Measurements from ENCODE around the gene NINJ2.

NINJ2 gene

GRCh38 chr12:694734-695503, 31.7 kb upstream of the NINJ2 start:
- Histone ChIP-seq H3K36me3 (ENCODE audit: control insufficient read depth in 1 of 2, insufficient read depth in 2 of 2, low read length in 2 of 2) (no peaks in the 10 kb centered on the region), H3K4me1 (ENCODE audit: control insufficient read depth in 1 of 2, insufficient read depth in 2 of 2, low read length in 2 of 2) (no peaks in the 10 kb centered on the region), H3K9ac (ENCODE audit: low read depth in 1 of 2, low read length in 2 of 2) (no peak overlapping the region), H3K4me3 (ENCODE audit: low read depth in 1 of 2, low read length in 2 of 2) (no peak overlapping the region), H3K27me3 (ENCODE audit: control insufficient read depth in 1 of 2, insufficient read depth in 2 of 2, low read length in 2 of 2) (no peaks in the 10 kb centered on the region), H3K9me3 (ENCODE audit: control insufficient read depth in 1 of 2, low read length in 2 of 2) (peaks cover 5 to 14% of the 10 kb centered on the region in 2 donors), H3K27ac (ENCODE audit: low read depth, low read length) (no peak overlapping the region)

GRCh38 chr12:693934-694533, 30.8 kb upstream of the NINJ2 start:
- no peak overlapping the region for H3K9ac ChIP-seq (ENCODE audit: low read depth in 1 of 2, low read length in 2 of 2)
- no peaks in the 10 kb centered on the region for H3K4me1 ChIP-seq (ENCODE audit: control insufficient read depth in 1 of 2, insufficient read depth in 2 of 2, low read length in 2 of 2)
- H3K27me3 ChIP-seq (ENCODE audit: control insufficient read depth in 1 of 2, insufficient read depth in 2 of 2, low read length in 2 of 2) = no peaks in the 10 kb centered on the region
- H3K36me3 ChIP-seq (ENCODE audit: control insufficient read depth in 1 of 2, insufficient read depth in 2 of 2, low read length in 2 of 2) = no peaks in the 10 kb centered on the region
- peaks cover 5 to 14% of the 10 kb centered on the region in 2 donors for H3K9me3 ChIP-seq (ENCODE audit: control insufficient read depth in 1 of 2, low read length in 2 of 2)
- no peak overlapping the region for H3K4me3 ChIP-seq (ENCODE audit: low read depth in 1 of 2, low read length in 2 of 2)
- H3K27ac ChIP-seq (ENCODE audit: low read depth, low read length) = no peak overlapping the region

GRCh38 chr12:692274-692673, 29.0 kb upstream of the NINJ2 start:
- H3K36me3 ChIP-seq (ENCODE audit: control insufficient read depth in 1 of 2, insufficient read depth in 2 of 2, low read length in 2 of 2) = no peaks in the 10 kb centered on the region
- no peaks in the 10 kb centered on the region for H3K4me1 ChIP-seq (ENCODE audit: control insufficient read depth in 1 of 2, insufficient read depth in 2 of 2, low read length in 2 of 2)
- no peaks in the 10 kb centered on the region for H3K9me3 ChIP-seq (ENCODE audit: control insufficient read depth in 1 of 2, low read length in 2 of 2)
- H3K4me3 ChIP-seq (ENCODE audit: low read depth in 1 of 2, low read length in 2 of 2) = no peak overlapping the region
- H3K9ac ChIP-seq (ENCODE audit: low read depth in 1 of 2, low read length in 2 of 2) = no peak overlapping the region
- no peaks in the 10 kb centered on the region for H3K27me3 ChIP-seq (ENCODE audit: control insufficient read depth in 1 of 2, insufficient read depth in 2 of 2, low read length in 2 of 2)
- H3K27ac ChIP-seq (ENCODE audit: low read depth, low read length) = no peak overlapping the region

DNA sequence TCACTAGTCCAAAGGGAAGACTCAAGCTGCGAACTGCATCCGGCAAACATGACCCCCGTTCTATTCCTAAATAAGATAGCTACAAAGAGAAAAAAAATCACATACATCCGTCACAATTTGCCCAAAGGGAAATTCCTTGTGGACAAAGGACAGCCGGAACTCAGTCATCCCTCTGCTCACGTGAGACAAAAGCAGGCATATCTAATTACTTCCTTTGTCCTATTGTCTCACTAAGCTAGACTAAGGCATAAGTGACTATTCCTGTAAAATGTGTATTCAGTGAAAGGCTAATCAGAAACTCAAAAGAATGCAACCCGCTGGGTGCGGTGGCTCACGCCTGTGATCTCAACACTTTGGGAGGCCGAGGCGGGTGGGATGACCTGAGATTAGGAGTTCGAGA, 27.2 kb upstream of the NINJ2 start:
- Histone ChIP-seq H3K4me1 (ENCODE audit: control insufficient read depth in 1 of 2, insufficient read depth in 2 of 2, low read length in 2 of 2) (peaks cover 0 to 3% of the 10 kb centered on the region in 2 donors), H3K9me3 (ENCODE audit: control insufficient read depth in 1 of 2, low read length in 2 of 2) (no peaks in the 10 kb centered on the region), H3K9ac (ENCODE audit: low read depth in 1 of 2, low read length in 2 of 2) (no peak overlapping the region), H3K4me3 (ENCODE audit: low read depth in 1 of 2, low read length in 2 of 2) (no peak overlapping the region), H3K27ac (ENCODE audit: low read depth, low read length) (no peak overlapping the region), H3K27me3 (ENCODE audit: control insufficient read depth in 1 of 2, insufficient read depth in 2 of 2, low read length in 2 of 2) (no peaks in the 10 kb centered on the region), H3K36me3 (ENCODE audit: control insufficient read depth in 1 of 2, insufficient read depth in 2 of 2, low read length in 2 of 2) (no peaks in the 10 kb centered on the region)

GRCh38 chr12:685388-685787, 22.1 kb upstream of the NINJ2 start:
- H3K4me3 ChIP-seq (ENCODE audit: low read depth in 1 of 2, low read length in 2 of 2) = no peak overlapping the region
- H3K36me3 ChIP-seq (ENCODE audit: control insufficient read depth in 1 of 2, insufficient read depth in 2 of 2, low read length in 2 of 2) = no peaks in the 10 kb centered on the region
- H3K27ac ChIP-seq (ENCODE audit: low read depth, low read length) = no peak overlapping the region
- no peaks in the 10 kb centered on the region for H3K9me3 ChIP-seq (ENCODE audit: control insufficient read depth in 1 of 2, low read length in 2 of 2)
- no peak overlapping the region for H3K9ac ChIP-seq (ENCODE audit: low read depth in 1 of 2, low read length in 2 of 2)
- H3K4me1 ChIP-seq (ENCODE audit: control insufficient read depth in 1 of 2, insufficient read depth in 2 of 2, low read length in 2 of 2) = peaks cover 0 to 7% of the 10 kb centered on the region in 2 donors
- H3K27me3 ChIP-seq (ENCODE audit: control insufficient read depth in 1 of 2, insufficient read depth in 2 of 2, low read length in 2 of 2) = no peaks in the 10 kb centered on the region

DNA sequence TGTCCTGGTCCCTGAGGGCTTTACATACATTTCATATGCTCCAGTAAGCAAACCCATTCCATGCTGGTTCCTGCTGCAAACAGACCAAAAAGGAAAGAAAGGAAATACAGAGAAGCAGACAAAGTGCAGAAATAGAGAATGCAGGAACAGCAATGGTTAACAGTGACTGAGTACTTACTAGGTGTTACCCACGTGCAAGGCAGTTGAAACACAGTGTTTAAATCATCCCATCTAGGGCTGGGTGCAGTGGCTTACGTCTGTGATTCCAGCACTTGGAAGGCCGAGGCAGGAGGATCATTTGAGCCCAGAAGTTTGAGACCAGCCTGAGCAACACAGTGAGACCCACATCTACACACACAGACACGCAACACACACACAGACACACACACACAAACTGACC, 21.2 kb upstream of the NINJ2 start:
- Histone ChIP-seq H3K36me3 (ENCODE audit: control insufficient read depth in 1 of 2, insufficient read depth in 2 of 2, low read length in 2 of 2) (no peaks in the 10 kb centered on the region), H3K4me1 (ENCODE audit: control insufficient read depth in 1 of 2, insufficient read depth in 2 of 2, low read length in 2 of 2) (peaks cover 0 to 7% of the 10 kb centered on the region in 2 donors)

GRCh38 chr12:681568-682256, 18.5 kb upstream of the NINJ2 start:
- no peak overlapping the region for H3K9ac ChIP-seq (ENCODE audit: low read depth in 1 of 2, low read length in 2 of 2)
- no peaks in the 10 kb centered on the region for H3K27me3 ChIP-seq (ENCODE audit: control insufficient read depth in 1 of 2, insufficient read depth in 2 of 2, low read length in 2 of 2)
- no peak overlapping the region for H3K27ac ChIP-seq (ENCODE audit: low read depth, low read length)
- no peaks in the 10 kb centered on the region for H3K36me3 ChIP-seq (ENCODE audit: control insufficient read depth in 1 of 2, insufficient read depth in 2 of 2, low read length in 2 of 2)
- no peak overlapping the region for H3K4me3 ChIP-seq (ENCODE audit: low read depth in 1 of 2, low read length in 2 of 2)
- H3K9me3 ChIP-seq (ENCODE audit: control insufficient read depth in 1 of 2, low read length in 2 of 2) = no peaks in the 10 kb centered on the region
- peaks cover 0 to 7% of the 10 kb centered on the region in 2 donors for H3K4me1 ChIP-seq (ENCODE audit: control insufficient read depth in 1 of 2, insufficient read depth in 2 of 2, low read length in 2 of 2)

More for the DNA sequence above, 21.2 kb upstream of the NINJ2 start:
- H3K4me3 ChIP-seq (ENCODE audit: low read depth in 1 of 2, low read length in 2 of 2) = no peak overlapping the region
- H3K27ac ChIP-seq (ENCODE audit: low read depth, low read length) = no peak overlapping the region
- H3K27me3 ChIP-seq (ENCODE audit: control insufficient read depth in 1 of 2, insufficient read depth in 2 of 2, low read length in 2 of 2) = no peaks in the 10 kb centered on the region
- no peaks in the 10 kb centered on the region for H3K9me3 ChIP-seq (ENCODE audit: control insufficient read depth in 1 of 2, low read length in 2 of 2)
- H3K9ac ChIP-seq (ENCODE audit: low read depth in 1 of 2, low read length in 2 of 2) = no peak overlapping the region

- H3K4me3 ChIP-seq (ENCODE audit: low read depth in 1 of 2, low read length in 2 of 2) = no peak overlapping the region
- H3K4me1 ChIP-seq (ENCODE audit: control insufficient read depth in 1 of 2, insufficient read depth in 2 of 2, low read length in 2 of 2) = no peaks in the 10 kb centered on the region
- no peak overlapping the region for H3K27ac ChIP-seq (ENCODE audit: low read depth, low read length)
- H3K36me3 ChIP-seq (ENCODE audit: control insufficient read depth in 1 of 2, insufficient read depth in 2 of 2, low read length in 2 of 2) = no peaks in the 10 kb centered on the region
- H3K27me3 ChIP-seq (ENCODE audit: control insufficient read depth in 1 of 2, insufficient read depth in 2 of 2, low read length in 2 of 2) = no peaks in the 10 kb centered on the region
- H3K9me3 ChIP-seq (ENCODE audit: control insufficient read depth in 1 of 2, low read length in 2 of 2) = no peaks in the 10 kb centered on the region
- H3K9ac ChIP-seq (ENCODE audit: low read depth in 1 of 2, low read length in 2 of 2) = no peak overlapping the region
These were observed 15.8 kb upstream of the NINJ2 start for GRCh38 chr12:678747-679712.

DNA sequence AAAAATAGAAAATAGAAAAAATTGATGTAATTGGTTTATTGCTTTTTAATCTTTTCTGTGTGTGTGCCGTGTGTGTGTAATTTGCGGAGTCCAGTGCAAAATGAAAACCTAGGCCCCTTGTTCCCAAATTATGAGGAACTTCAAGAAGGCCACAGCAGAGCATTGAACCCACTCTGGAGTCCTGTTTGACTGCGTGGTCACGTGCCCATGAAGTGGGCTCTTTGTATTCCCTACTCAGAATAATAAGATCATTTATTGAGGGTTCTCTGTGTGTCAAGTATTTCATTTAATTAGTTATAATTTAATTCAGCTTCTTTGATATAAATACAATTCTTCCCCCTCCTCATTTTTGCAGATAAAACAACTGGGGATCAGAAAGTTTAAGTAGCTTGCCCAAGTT, 12.3 kb upstream of the NINJ2 start:
- H3K36me3 ChIP-seq (ENCODE audit: control insufficient read depth in 1 of 2, insufficient read depth in 2 of 2, low read length in 2 of 2) = no peaks in the 10 kb centered on the region
- H3K9me3 ChIP-seq (ENCODE audit: control insufficient read depth in 1 of 2, low read length in 2 of 2) = no peaks in the 10 kb centered on the region

More for the DNA sequence above, 12.3 kb upstream of the NINJ2 start:
- H3K27ac ChIP-seq (ENCODE audit: low read depth, low read length) = no peak overlapping the region
- H3K4me3 ChIP-seq (ENCODE audit: low read depth in 1 of 2, low read length in 2 of 2) = no peak overlapping the region
- no peaks in the 10 kb centered on the region for H3K27me3 ChIP-seq (ENCODE audit: control insufficient read depth in 1 of 2, insufficient read depth in 2 of 2, low read length in 2 of 2)
- no peaks in the 10 kb centered on the region for H3K4me1 ChIP-seq (ENCODE audit: control insufficient read depth in 1 of 2, insufficient read depth in 2 of 2, low read length in 2 of 2)
- no peak overlapping the region for H3K9ac ChIP-seq (ENCODE audit: low read depth in 1 of 2, low read length in 2 of 2)
